IMR-90 (cell line): ENCODE measurements around the gene CNOT3. TPM values are rescaled to one million over a fixed set of nuclear protein-coding genes. Genes with fewer than 3 reads are reported as not detected.

Experiments used
- ATAC-seq: fragments of 200-7000 bp; cut with Tn5 transposase; 2 replicates; pipeline ENCODE4 v1.9.1; 2020; ENCODE audit warnings: low read depth, mild to moderate bottlenecking, moderate library complexity
- BruUV-seq: library from RNA; stranded (reverse); fragments of 400-500 nt; replicated peaks from 2 replicates; lab custom pipeline; 2021; lab: Mats Ljungman, UMichigan
- CTCF ChIA-PET: fragments of 300-600 bp; formaldehyde crosslinking; extraction: SDS; loops from one replicate; lab custom pipeline; 2021; ENCODE audit warnings: antibody characterized with exemption; lab: Yijun Ruan, JAX
- POLR2A ChIA-PET: fragments of 300-600 bp; sonication (Branson Sonifier 250); formaldehyde crosslinking; loops from one replicate; lab custom pipeline; 2022; ENCODE audit warnings: antibody characterized with exemption; ENCODE audit not compliant: unreplicated experiment; lab: Charles Lee
- DNase-seq: peaks from one replicate; pipeline ENCODE4 v3.0.0; 2013
- H2AFZ ChIP-seq: replicated peaks from 2 replicates; pipeline ENCODE3; 2013; ENCODE audit warnings: low read length, mild to moderate bottlenecking; ENCODE audit not compliant: poor library complexity
- H2AK5ac ChIP-seq: 2 replicates; pipeline ENCODE4 v1.6.1; 2013; ENCODE audit warnings: low read depth, low read length, inconsistent platforms
- H2AK9ac ChIP-seq: replicated peaks from 2 replicates; pipeline ENCODE3; 2013; ENCODE audit warnings: mild to moderate bottlenecking, low read depth, low read length, moderate library complexity; ENCODE audit not compliant: poor library complexity
- H2BK120ac ChIP-seq: 2 replicates; pipeline ENCODE4 v1.6.1; 2013; ENCODE audit warnings: low read depth, low read length, inconsistent platforms
- H2BK15ac ChIP-seq: 3 replicates; pipeline ENCODE4 v1.6.1; 2013; ENCODE audit warnings: low read depth, low read length, inconsistent platforms
- H2BK20ac ChIP-seq: 2 replicates; pipeline ENCODE4 v1.6.1; 2013; ENCODE audit warnings: low read depth, mild to moderate bottlenecking, inconsistent platforms, low read length, moderate library complexity
- H2BK5ac ChIP-seq: 2 replicates; pipeline ENCODE4 v1.6.1; 2013; ENCODE audit warnings: mild to moderate bottlenecking, low read depth, low read length, inconsistent platforms; ENCODE audit not compliant: poor library complexity, severe bottlenecking
- H3K14ac ChIP-seq: replicated peaks from 2 replicates; pipeline ENCODE4 v1.6.1; 2013; ENCODE audit warnings: low read depth, low read length, inconsistent platforms
- H3K18ac ChIP-seq: 2 replicates; pipeline ENCODE4 v1.6.1; 2013; ENCODE audit warnings: low read depth, low read length, control low read depth
- H3K23ac ChIP-seq: 2 replicates; pipeline ENCODE4 v1.6.1; 2013; ENCODE audit warnings: low read depth, low read length, inconsistent platforms
- H3K27ac ChIP-seq: 2 replicates; pipeline ENCODE4 v1.5.1; 2013; ENCODE audit warnings: mild to moderate bottlenecking, control low read depth, low read length; ENCODE audit not compliant: insufficient read depth
- H3K27me3 ChIP-seq: 2 replicates; pipeline ENCODE4 v1.6.1; 2013; ENCODE audit warnings: low read length; ENCODE audit not compliant: control insufficient read depth, insufficient read depth
- H3K36me3 ChIP-seq: 2 replicates; pipeline ENCODE4 v1.6.1; 2013; ENCODE audit warnings: low read length, mixed read lengths; ENCODE audit not compliant: control insufficient read depth, insufficient read depth
- H3K4ac ChIP-seq: 2 replicates; pipeline ENCODE4 v1.6.1; 2013; ENCODE audit warnings: low read depth, low read length, inconsistent platforms
- H3K4me1 ChIP-seq: 2 replicates; pipeline ENCODE4 v1.6.1; 2013; ENCODE audit warnings: low read length, mixed read lengths; ENCODE audit not compliant: control insufficient read depth, insufficient read depth
- H3K4me2 ChIP-seq: 2 replicates; pipeline ENCODE4 v1.6.1; 2013; ENCODE audit warnings: low read depth, mild to moderate bottlenecking, control low read depth, low read length, moderate library complexity
- H3K4me3 ChIP-seq: 2 replicates; pipeline ENCODE4 v1.5.1; 2013; ENCODE audit warnings: low read depth, mild to moderate bottlenecking, control low read depth, low read length, moderate library complexity; ENCODE audit not compliant: insufficient read depth
- H3K56ac ChIP-seq: 2 replicates; pipeline ENCODE4 v1.6.1; 2013; ENCODE audit warnings: low read length, inconsistent platforms; ENCODE audit not compliant: insufficient read depth; ENCODE audit errors: extremely low read depth
- H3K79me1 ChIP-seq, 2 experiments: 2 replicates each; pipeline ENCODE4 v1.6.1; 2013; ENCODE audit warnings: low read length in 2 of 2, inconsistent platforms in 1 of 2, low read depth in 1 of 2
- H3K9ac ChIP-seq: 2 replicates; pipeline ENCODE4 v1.6.1; 2013; ENCODE audit warnings: low read depth, low read length, control low read depth
- H3K9me1 ChIP-seq: 2 replicates; pipeline ENCODE4 v1.6.1; 2013; ENCODE audit warnings: low read length, inconsistent platforms; ENCODE audit not compliant: insufficient read depth
- H3K9me3 ChIP-seq: 2 replicates; pipeline ENCODE4 v1.6.1; 2013; ENCODE audit warnings: low read length; ENCODE audit not compliant: control insufficient read depth, insufficient read depth
- H4K20me1 ChIP-seq: 2 replicates; pipeline ENCODE4 v1.6.1; 2013; ENCODE audit warnings: low read length, inconsistent platforms; ENCODE audit not compliant: insufficient read depth
- H4K5ac ChIP-seq: 2 replicates; pipeline ENCODE4 v1.6.1; 2013; ENCODE audit warnings: mild to moderate bottlenecking, low read depth, low read length, control low read depth
- H4K8ac ChIP-seq, 2 experiments: 2 replicates each; pipeline ENCODE4 v1.6.1; 2013; ENCODE audit warnings: low read depth in 2 of 2, low read length in 2 of 2, control low read depth in 1 of 2, inconsistent platforms in 1 of 2
- H4K91ac ChIP-seq: 2 replicates; pipeline ENCODE4 v1.6.1; 2013; ENCODE audit warnings: low read depth, low read length, inconsistent platforms; ENCODE audit not compliant: insufficient read depth
- BHLHE40 ChIP-seq: fragments of 150-350 bp; IDR thresholded peaks from 2 replicates; pipeline ENCODE4 v1.6.1; 2016; ENCODE audit warnings: mild to moderate bottlenecking, low read depth, low read length
- CEBPB ChIP-seq: IDR thresholded peaks from 2 replicates; pipeline ENCODE4 v1.6.1; 2012; ENCODE audit warnings: low read depth, low read length, improper control_type of control experiment
- CHD1 ChIP-seq: IDR thresholded peaks from 2 replicates; pipeline ENCODE4 v1.6.1; 2012; ENCODE audit warnings: low read depth, low read length, improper control_type of control experiment
- CTCF ChIP-seq: conservative IDR thresholded peaks from 2 replicates; pipeline ENCODE4 v1.5.1; 2012; ENCODE audit warnings: mild to moderate bottlenecking, low read depth, low read length, improper control_type of control experiment
- FOS ChIP-seq: fragments of 150-350 bp; IDR thresholded peaks from 2 replicates; pipeline ENCODE4 v1.6.1; 2016; ENCODE audit warnings: low read depth, low read length
- MAFK ChIP-seq: IDR thresholded peaks from 2 replicates; pipeline ENCODE4 v1.6.1; 2012; ENCODE audit warnings: low read depth, low read length, improper control_type of control experiment
- MXI1 ChIP-seq: IDR thresholded peaks from 2 replicates; pipeline ENCODE4 v1.6.1; 2012; ENCODE audit warnings: low read depth, mild to moderate bottlenecking, low read length, moderate library complexity, borderline replicate concordance
- NFE2L2 ChIP-seq: fragments of 150-350 bp; IDR thresholded peaks from 2 replicates; pipeline ENCODE4 v1.6.1; 2016; ENCODE audit warnings: low read depth, mild to moderate bottlenecking, low read length
- POLR2A ChIP-seq: IDR thresholded peaks from 2 replicates; pipeline ENCODE4 v1.6.1; 2012; ENCODE audit warnings: mild to moderate bottlenecking, low read depth, low read length
- RAD21 ChIP-seq: IDR thresholded peaks from 2 replicates; pipeline ENCODE4 v1.6.1; 2012; ENCODE audit warnings: low read length, improper control_type of control experiment
- RCOR1 ChIP-seq: IDR thresholded peaks from 2 replicates; pipeline ENCODE4 v1.6.1; 2012; ENCODE audit warnings: mild to moderate bottlenecking, low read length, improper control_type of control experiment; ENCODE audit not compliant: insufficient replicate concordance
- RFX5 ChIP-seq: IDR thresholded peaks from 2 replicates; pipeline ENCODE4 v1.8.0; 2012; ENCODE audit warnings: low read depth, mild to moderate bottlenecking, low read length, moderate library complexity
- SMC3 ChIP-seq: fragments of 150-350 bp; IDR thresholded peaks from 2 replicates; pipeline ENCODE4 v1.6.1; 2016; ENCODE audit warnings: low read depth, mild to moderate bottlenecking, antibody characterized with exemption, low read length, moderate library complexity
- USF2 ChIP-seq: fragments of 150-350 bp; IDR thresholded peaks from 2 replicates; pipeline ENCODE4 v1.6.1; 2017; ENCODE audit warnings: mild to moderate bottlenecking, antibody characterized with exemption, low read length, low read depth
- WGBS, 2 experiments: methylation state at CpG; one replicate each; pipeline versions ENCODE4 v1.1.5 to v1.1.7; 2013; ENCODE audit warnings: missing lambda C conversion rate in 2 of 2; ENCODE audit not compliant: insufficient read length in 1 of 2; ENCODE audit errors: extremely low coverage in 2 of 2; 5-methylcytosine and 5-hydroxymethylcytosine counted together
- dilution Hi-C: fragments of 300-500 bp; cut with HindIII; formaldehyde crosslinking; loops from one replicate; pipeline ENCODE4 v1.14.3; 2018; ENCODE audit warnings: low sequenced_read_pairs; ENCODE audit not compliant: unreplicated experiment
- in situ Hi-C: fragments of 300-500 bp; cut with MboI; formaldehyde crosslinking; loops from 3 replicates; pipeline ENCODE4 v1.14.3; 2019; ENCODE audit warnings: low sequenced_read_pairs, inconsistent platforms, mixed read lengths
- intact Hi-C: fragments of 100-400 bp; cut with micrococcal nuclease; formaldehyde crosslinking; loops from 2 replicates; pipeline ENCODE4 v1.10.0; 2022
- polyA plus RNA-seq, 3 experiments: library from polyadenylated mRNA; depleted of rRNA; stranded (reverse); fragments of >200 nt; gene quantifications; 2 replicates each; pipeline ENCODE4 v1.2.3, GENCODE V29; 2012; ENCODE audit warnings: low replicate concordance in 1 of 3
- total RNA-seq: library from RNA; depleted of rRNA; stranded (reverse); fragments of >200 nt; gene quantifications from 2 replicates; pipeline ENCODE4 v1.2.3, GENCODE V29; 2012
- TF ChIP-seq, protein P1 (sequence below): fragments of 150-350 bp; IDR thresholded peaks from 2 replicates; pipeline ENCODE4 v1.6.1; 2016; ENCODE audit warnings: low read depth, mild to moderate bottlenecking, low read length, moderate library complexity, borderline replicate concordance

The CNOT3 gene
- total and polyA plus RNA-seq, 2 of the 4 experiments (the other 2 are of a cell fraction), result 5.4 to 26.7 TPM

- H2AFZ ChIP-seq, result peak overlapping the region; percentile 89
- no peak overlapping the region for H3K9ac ChIP-seq
- H4K20me1 ChIP-seq, result no peaks in the 10 kb centered on the region
- H2BK120ac ChIP-seq, result no peak overlapping the region
- in situ Hi-C loops (no loop called here), dilution Hi-C loops (no loop called here), intact Hi-C loops (loop anchor here (1.0 to 2.0 kb wide), 2 partner anchors 20 to 63 kb away; partner anchors contain the start of gene MBOAT7)
- H3K9me3 ChIP-seq, result no peaks in the 10 kb centered on the region
- no peak overlapping the region for H3K4me3 ChIP-seq
- no peak overlapping the region for H4K5ac ChIP-seq
- peak overlapping the region; percentile 3 for H2AK9ac ChIP-seq
- WGBS, 2 experiments, result 11% methylated on average over 9 of the region's 25 CpGs; no CpG with 5 or more reads in 1 of the 2 experiments
- POLR2A ChIA-PET, result no interaction called here
- H3K56ac ChIP-seq, result no peak overlapping the region
- ATAC-seq (peak; percentile 95), DNase-seq (peak; percentile 73)
- H3K9me1 ChIP-seq, result no peaks in the 10 kb centered on the region
- no peak overlapping the region for H2BK20ac ChIP-seq
- H3K14ac ChIP-seq, result no peak overlapping the region
- no peak overlapping the region for H3K4me2 ChIP-seq
- no peak overlapping the region for H2BK5ac ChIP-seq
- H3K18ac ChIP-seq, result no peak overlapping the region
- H3K4ac ChIP-seq, result no peak overlapping the region
- no peaks in the 10 kb centered on the region for H3K27me3 ChIP-seq
- no peak overlapping the region for H3K27ac ChIP-seq
- no peaks in the 10 kb centered on the region for H3K4me1 ChIP-seq
- BruUV-seq, result no TSS peak
- no peak overlapping the region for H2AK5ac ChIP-seq
- no peak overlapping the region for H4K8ac ChIP-seq
- no peaks in the 10 kb centered on the region for H3K36me3 ChIP-seq
- no peak overlapping the region for H3K23ac ChIP-seq
- no peaks in the 10 kb centered on the region for H3K79me1 ChIP-seq
- H4K91ac ChIP-seq, result no peak overlapping the region
- no peak overlapping the region for H2BK15ac ChIP-seq
- CTCF ChIA-PET, result no interaction called here
- TF ChIP-seq SMC3 (peak; percentile 71), MAFK (no peak), CTCF (peak; percentile 84), RFX5 (no peak), USF2 (no peak), NFE2L2 (no peak), MXI1 (no peak), BHLHE40 (no peak), RAD21 (peak; percentile 73), CEBPB (no peak), RCOR1 (no peak), CHD1 (no peak), POLR2A (no peak), FOS (no peak)
- TF ChIP-seq, protein P1, sequence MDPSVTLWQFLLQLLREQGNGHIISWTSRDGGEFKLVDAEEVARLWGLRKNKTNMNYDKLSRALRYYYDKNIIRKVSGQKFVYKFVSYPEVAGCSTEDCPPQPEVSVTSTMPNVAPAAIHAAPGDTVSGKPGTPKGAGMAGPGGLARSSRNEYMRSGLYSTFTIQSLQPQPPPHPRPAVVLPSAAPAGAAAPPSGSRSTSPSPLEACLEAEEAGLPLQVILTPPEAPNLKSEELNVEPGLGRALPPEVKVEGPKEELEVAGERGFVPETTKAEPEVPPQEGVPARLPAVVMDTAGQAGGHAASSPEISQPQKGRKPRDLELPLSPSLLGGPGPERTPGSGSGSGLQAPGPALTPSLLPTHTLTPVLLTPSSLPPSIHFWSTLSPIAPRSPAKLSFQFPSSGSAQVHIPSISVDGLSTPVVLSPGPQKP, result no peak
These were observed 30.8 kb downstream of the CNOT3 start for GRCh38 chr19:54168174-54168917.
